GM23248 (cell line): ENCODE measurements around the gene CRB2.

Experiments used
- EZH2 ChIP-seq: fragments of 200-600 bp; sonication (generic); IDR thresholded peaks from 2 replicates; pipeline ENCODE4 v1.6.1; 2018; ENCODE audit warnings: antibody characterized with exemption, mild to moderate bottlenecking; ENCODE audit not compliant: insufficient read depth, poor library complexity, severe bottlenecking
- EZH2phosphoT487 ChIP-seq: fragments of 200-600 bp; sonication (generic); IDR thresholded peaks from 2 replicates; pipeline ENCODE4 v1.6.1; 2018; ENCODE audit warnings: antibody characterized with exemption, moderate library complexity, mild to moderate bottlenecking, low read depth; ENCODE audit not compliant: insufficient read depth

DNA sequence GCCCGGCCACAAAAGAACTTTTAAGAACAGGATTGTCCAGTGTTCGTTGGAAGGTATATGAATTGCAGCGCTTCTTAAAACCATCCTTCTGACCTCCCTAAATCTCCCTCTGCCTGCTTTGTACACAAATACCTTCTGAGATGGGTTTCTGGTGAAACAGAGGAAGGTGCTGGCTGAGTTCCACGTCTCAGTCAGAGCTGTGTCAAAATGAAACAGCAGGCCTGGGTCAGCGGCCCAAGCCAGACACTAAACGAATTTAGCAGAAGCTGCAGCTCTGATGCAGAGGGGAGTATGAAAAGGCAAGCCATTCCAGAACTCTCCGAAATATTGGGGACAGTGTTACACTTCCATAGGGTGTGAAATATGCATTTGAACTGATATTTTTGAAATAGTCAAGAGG lies 37.8 kb upstream of the CRB2 start:
- TF ChIP-seq EZH2: no peak
- no peak for TF ChIP-seq EZH2phosphoT487
